ENCODE results near the gene RAB28. TPM values are rescaled to one million over a fixed set of nuclear protein-coding genes. Genes with fewer than 3 reads are reported as not detected.

The RAB28 gene
- polyA plus RNA-seq, 1 of the 3 experiments (the other 2 are of a cell fraction): 10.5 TPM

GRCh38 chr4:13523105-13523477 lies 39.0 kb upstream of the RAB28 start:
- TF ChIP-seq FOXM1 (IDR thresholded peaks at IDR 0.05; ENCODE audit: low read depth) (no peak), ZBTB33 (IDR thresholded peaks at IDR 0.05; ENCODE audit: borderline replicate concordance, low read depth) (no peak), FOSL2 (IDR thresholded peaks at IDR 0.05; ENCODE audit: borderline replicate concordance, low read depth) (no peak), SIN3A (IDR thresholded peaks at IDR 0.05; ENCODE audit: borderline replicate concordance, low read depth, low read length) (no peak), NRF1 (IDR thresholded peaks at IDR 0.05; ENCODE audit: low read depth, low read length) (no peak), GATA2 (CRISPR knock-in tag; IDR thresholded peaks at IDR 0.05) (no peak), PBX3 (IDR thresholded peaks at IDR 0.05) (no peak), NFIC (IDR thresholded peaks at IDR 0.05; ENCODE audit: borderline replicate concordance) (no peak)
- DNase-seq: no peak
- Histone ChIP-seq H3F3A (replicated peaks; ENCODE audit: insufficient read depth) (no peaks in the 10 kb centered on the region), H3K9me3 (no peaks in the 10 kb centered on the region; the same call in 1 of the 2 replicates), H3K4me3 (ENCODE audit: low read depth in 2 of 2, low read length in 1 of 2) (no peak overlapping the region), H3K36me3 (replicated peaks in 1 of 2; ENCODE audit: control insufficient read depth in 1 of 2, insufficient read depth in 2 of 2, low read length in 1 of 2) (no peaks in the 10 kb centered on the region), H3K4me2 (0 out of 2 replicates have a peak overlapping the region, but pooled peaks have one; percentile 28), H3K4me1 (ENCODE audit: control insufficient read depth in 1 of 2, insufficient read depth in 2 of 2, low read depth in 1 of 2, low read length in 1 of 2) (no peaks in the 10 kb centered on the region; a peak in 1 of 4 replicates), H3K9me2 (no peaks in the 10 kb centered on the region), H3K79me2 (ENCODE audit: insufficient read depth) (no peaks in the 10 kb centered on the region), H3K27ac (ENCODE audit: low read depth in 2 of 2, low read length in 1 of 2) (no peak overlapping the region), H2AFZ (ENCODE audit: low read depth) (no peak overlapping the region), H4K20me1 (ENCODE audit: insufficient read depth) (no peaks in the 10 kb centered on the region), H3K27me3 (ENCODE audit: insufficient read depth) (peaks cover 61% of the 10 kb centered on the region), H3K9ac (no peak overlapping the region)
- POLR2A ChIA-PET: no interaction called here
- CTCF ChIA-PET: interaction anchor here (1.4 to 1.5 kb wide), 2 partner anchors 9 to 25 kb away, joined by 4 read pairs; no protein-coding TSS in a partner anchor
- WGBS (ENCODE audit: low lambda C conversion rate): 22% methylated on average over 17 of the region's 17 CpGs

GRCh38 chr4:13522282-13523104 lies 38.4 kb upstream of the RAB28 start:
- DNase-seq: peak; percentile 39
- no peaks in the 10 kb centered on the region for H3K79me2 ChIP-seq (ENCODE audit: insufficient read depth)
- POLR2A ChIA-PET: no interaction called here

More at GRCh38 chr4:13522282-13523104, 38.4 kb upstream of the RAB28 start:
- Histone ChIP-seq H3F3A (replicated peaks; ENCODE audit: insufficient read depth) (no peaks in the 10 kb centered on the region), H3K9me2 (no peaks in the 10 kb centered on the region), H3K4me3 (ENCODE audit: low read depth in 2 of 2, low read length in 1 of 2) (no peak overlapping the region), H3K4me1 (ENCODE audit: control insufficient read depth in 1 of 2, insufficient read depth in 2 of 2, low read depth in 1 of 2, low read length in 1 of 2) (no peaks in the 10 kb centered on the region; a peak in 1 of 4 replicates), H4K20me1 (ENCODE audit: insufficient read depth) (no peaks in the 10 kb centered on the region), H3K27ac (ENCODE audit: low read depth in 2 of 2, low read length in 1 of 2) (no peak overlapping the region), H3K36me3 (replicated peaks in 1 of 2; ENCODE audit: control insufficient read depth in 1 of 2, insufficient read depth in 2 of 2, low read length in 1 of 2) (no peaks in the 10 kb centered on the region), H3K4me2 (0 out of 2 replicates have a peak overlapping the region, but pooled peaks have one; percentile 28), H3K27me3 (ENCODE audit: insufficient read depth) (peaks cover 60% of the 10 kb centered on the region), H3K9ac (no peak overlapping the region), H2AFZ (ENCODE audit: low read depth) (no peak overlapping the region), H3K9me3 (no peaks in the 10 kb centered on the region; the same call in 1 of the 2 replicates)
- CTCF ChIA-PET: interaction anchor here (1.2 to 2.1 kb wide), 7 partner anchors 8 to 671 kb away, joined by 3 to 7 read pairs (median 4); no protein-coding TSS in a partner anchor
- TF ChIP-seq POLR2AphosphoS5 (IDR thresholded peaks at IDR 0.05; ENCODE audit: low read depth, low read length) (no peak), TAF1 (IDR thresholded peaks at IDR 0.05; ENCODE audit: borderline replicate concordance, low read depth, low read length) (no peak), GATA2 (CRISPR knock-in tag; IDR thresholded peaks at IDR 0.05) (no peak), EZH2phosphoT487 (IDR thresholded peaks at IDR 0.05; ENCODE audit: borderline replicate concordance, low read depth) (no peak), SMC3 (IDR thresholded peaks at IDR 0.05; ENCODE audit: low read depth, low read length) (no peak), FOXM1 (IDR thresholded peaks at IDR 0.05; ENCODE audit: low read depth) (no peak), RCOR1 (IDR thresholded peaks at IDR 0.05; ENCODE audit: low read length) (no peak), RAD21 (IDR thresholded peaks at IDR 0.05; ENCODE audit: low read length) (no peak), PBX3 (IDR thresholded peaks at IDR 0.05) (no peak), IRF3 (IDR thresholded peaks at IDR 0.05; ENCODE audit: low read depth, low read length) (no peak)
- 13% methylated on average over 27 of the region's 49 CpGs for WGBS (ENCODE audit: low lambda C conversion rate)

Measured in SK-N-SH (cell line).